ENCODE results near the gene ITPR3. TPM values are rescaled to one million over a fixed set of nuclear protein-coding genes. Genes with fewer than 3 reads are reported as not detected.

ITPR3 gene
- polyA plus RNA-seq, 1 donor (not counting 4 experiments of a cell fraction or from before 2014, with no cell fraction given) = 43.3 TPM

- no peak overlapping the region for H3K9ac ChIP-seq (ENCODE audit: control insufficient read depth, extremely low read depth, insufficient read depth, low read length)
- dilution Hi-C loops (cut with MboI; ENCODE audit: extremely low pct_ligation_motif_present, low sequenced_read_pairs) = no loop called here
- FAIRE-seq = no peak
- DNase-seq (ENCODE audit: low read depth, low spot score) = no peak
- H3K9me1 ChIP-seq (ENCODE audit: control insufficient read depth, extremely low read depth, insufficient read depth, low read length) = no peaks in the 10 kb centered on the region
- no peaks in the 10 kb centered on the region for H3K36me3 ChIP-seq (ENCODE audit: control insufficient read depth in 2 of 2, extremely low read depth in 1 of 2, insufficient read depth in 2 of 2, low read length in 2 of 2)
- no peak overlapping the region for H3K4me3 ChIP-seq (ENCODE audit: control insufficient read depth in 2 of 3, extremely low read depth in 1 of 3, insufficient read depth in 2 of 3, low read depth in 1 of 3, low read length in 3 of 3)
- H2AFZ ChIP-seq (ENCODE audit: control insufficient read depth, low read length) = no peak overlapping the region
- no peaks in the 10 kb centered on the region for H3K9me3 ChIP-seq (ENCODE audit: control insufficient read depth, low read depth, low read length)
- H4K20me1 ChIP-seq (ENCODE audit: control insufficient read depth, extremely low read depth, insufficient read depth, low read length) = no peaks in the 10 kb centered on the region
- TF ChIP-seq CTCF (optimal IDR thresholded peaks at IDR 0.05 in 1 of 3, IDR thresholded peaks at IDR 0.05 in 1 of 3, conservative IDR thresholded peaks at IDR 0.05 in 1 of 3; ENCODE audit: extremely low read depth in 1 of 3, insufficient read depth in 2 of 3, low read length in 3 of 3) (no peak), EZH2 (IDR thresholded peaks at IDR 0.05; ENCODE audit: low read length) (no peak)
- H3K4me2 ChIP-seq (ENCODE audit: control insufficient read depth, extremely low read depth, insufficient read depth, low read depth, low read length) = no peak overlapping the region
- H3K4me1 ChIP-seq (ENCODE audit: control insufficient read depth, extremely low read depth, insufficient read depth, low read length) = peaks cover 29% of the 10 kb centered on the region
- H3K27me3 ChIP-seq (ENCODE audit: control insufficient read depth, extremely low read depth, insufficient read depth, low read length) = no peaks in the 10 kb centered on the region
- H3K27ac ChIP-seq (ENCODE audit: control insufficient read depth, insufficient read depth, low read length) = no peak overlapping the region
- H3K79me2 ChIP-seq (ENCODE audit: control insufficient read depth, insufficient read depth, low read length) = no peaks in the 10 kb centered on the region
Observed at GRCh38 chr6:33616113-33616512, 5.0 kb upstream of the ITPR3 start.

- DNase-seq (ENCODE audit: low read depth, low spot score) = no peak
- dilution Hi-C loops (cut with MboI; ENCODE audit: extremely low pct_ligation_motif_present, low sequenced_read_pairs) = no loop called here
- Histone ChIP-seq H4K20me1 (ENCODE audit: control insufficient read depth, extremely low read depth, insufficient read depth, low read length) (no peaks in the 10 kb centered on the region), H3K79me2 (ENCODE audit: control insufficient read depth, insufficient read depth, low read length) (peaks cover 7% of the 10 kb centered on the region), H3K9me1 (ENCODE audit: control insufficient read depth, extremely low read depth, insufficient read depth, low read length) (no peaks in the 10 kb centered on the region), H3K27me3 (ENCODE audit: control insufficient read depth, extremely low read depth, insufficient read depth, low read length) (no peaks in the 10 kb centered on the region), H3K4me3 (ENCODE audit: control insufficient read depth in 2 of 3, extremely low read depth in 1 of 3, insufficient read depth in 2 of 3, low read depth in 1 of 3, low read length in 3 of 3) (no peak overlapping the region), H2AFZ (ENCODE audit: control insufficient read depth, low read length) (no peak overlapping the region), H3K36me3 (ENCODE audit: control insufficient read depth in 2 of 2, extremely low read depth in 1 of 2, insufficient read depth in 2 of 2, low read length in 2 of 2) (no peaks in the 10 kb centered on the region), H3K9ac (ENCODE audit: control insufficient read depth, extremely low read depth, insufficient read depth, low read length) (no peak overlapping the region), H3K27ac (ENCODE audit: control insufficient read depth, insufficient read depth, low read length) (no peak overlapping the region), H3K4me1 (ENCODE audit: control insufficient read depth, extremely low read depth, insufficient read depth, low read length) (peaks cover 29% of the 10 kb centered on the region), H3K9me3 (ENCODE audit: control insufficient read depth, low read depth, low read length) (no peaks in the 10 kb centered on the region), H3K4me2 (ENCODE audit: control insufficient read depth, extremely low read depth, insufficient read depth, low read depth, low read length) (no peak overlapping the region)
- no peak for TF ChIP-seq CTCF (optimal IDR thresholded peaks at IDR 0.05 in 1 of 3, IDR thresholded peaks at IDR 0.05 in 1 of 3, conservative IDR thresholded peaks at IDR 0.05 in 1 of 3; ENCODE audit: extremely low read depth in 1 of 3, insufficient read depth in 2 of 3, low read length in 3 of 3)
- no peak for TF ChIP-seq EZH2 (IDR thresholded peaks at IDR 0.05; ENCODE audit: low read length)
- FAIRE-seq = no peak
Observed at GRCh38 chr6:33616913-33617312, 4.2 kb upstream of the ITPR3 start.

All from keratinocyte (primary cell).